Upper lobe of left lung (tissue), 4 donors: ENCODE results near the gene CTDP1.

Experiments
- POLR2AphosphoS5 ChIP-seq, 2 donors: sonication (generic); formaldehyde crosslinking; IDR thresholded peaks; one replicate each; pipeline ENCODE4 v1.5.1; 2017; ENCODE audit warnings: antibody characterized with exemption in 2 of 2
- TF ChIP-seq, protein P1 (sequence below), 6 experiments: fragments of 450-650 bp in 4 of 6; fragments of 200-600 bp in 2 of 6; sonication (generic) in 2 of 6; IDR thresholded peaks; one replicate each; pipeline ENCODE4 v1.5.1; 2016 to 2019; ENCODE audit warnings: antibody characterized with exemption in 6 of 6

DNA sequence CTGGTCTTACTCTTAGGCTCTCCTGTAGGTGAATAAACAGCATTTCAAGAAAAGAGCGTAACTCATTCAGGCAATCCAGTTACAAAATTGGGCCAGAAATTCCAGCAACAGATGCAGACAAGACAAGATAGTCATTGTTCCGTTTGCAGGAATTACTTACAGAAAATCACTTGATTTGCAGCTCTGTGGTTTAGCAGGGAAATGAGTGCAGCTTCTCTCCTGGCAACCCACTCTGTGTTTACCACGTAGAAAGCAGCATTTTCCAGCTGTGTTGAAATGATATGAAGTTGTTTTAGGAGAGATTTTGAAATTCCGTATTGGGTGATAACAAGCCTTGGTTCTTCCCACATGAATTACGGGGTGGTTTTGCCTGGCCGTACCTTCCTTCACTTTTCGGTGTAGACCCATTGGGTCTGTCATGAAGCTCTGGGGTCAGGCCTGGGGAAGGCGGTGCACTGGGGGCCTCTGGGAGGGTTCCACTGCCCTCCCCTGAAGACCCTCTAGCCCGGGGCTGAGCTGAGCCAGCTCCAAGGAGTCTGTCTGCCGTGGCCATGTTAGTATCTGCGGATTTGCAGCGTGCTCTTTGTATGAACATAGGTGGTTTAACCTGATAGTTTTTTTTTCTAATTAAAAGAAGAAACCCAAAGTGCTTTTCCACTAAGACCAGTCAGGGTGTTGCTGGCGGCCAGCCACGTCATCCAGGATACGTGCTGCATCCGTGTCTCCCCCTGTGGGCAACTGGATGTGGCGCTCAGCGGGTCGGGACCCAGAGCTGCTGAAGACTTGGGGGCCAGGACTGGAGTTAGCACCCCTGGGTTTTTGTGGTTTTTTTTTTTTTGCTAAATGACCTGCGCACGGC lies 59.2 kb downstream of the CTDP1 start:
- TF ChIP-seq, protein P1, sequence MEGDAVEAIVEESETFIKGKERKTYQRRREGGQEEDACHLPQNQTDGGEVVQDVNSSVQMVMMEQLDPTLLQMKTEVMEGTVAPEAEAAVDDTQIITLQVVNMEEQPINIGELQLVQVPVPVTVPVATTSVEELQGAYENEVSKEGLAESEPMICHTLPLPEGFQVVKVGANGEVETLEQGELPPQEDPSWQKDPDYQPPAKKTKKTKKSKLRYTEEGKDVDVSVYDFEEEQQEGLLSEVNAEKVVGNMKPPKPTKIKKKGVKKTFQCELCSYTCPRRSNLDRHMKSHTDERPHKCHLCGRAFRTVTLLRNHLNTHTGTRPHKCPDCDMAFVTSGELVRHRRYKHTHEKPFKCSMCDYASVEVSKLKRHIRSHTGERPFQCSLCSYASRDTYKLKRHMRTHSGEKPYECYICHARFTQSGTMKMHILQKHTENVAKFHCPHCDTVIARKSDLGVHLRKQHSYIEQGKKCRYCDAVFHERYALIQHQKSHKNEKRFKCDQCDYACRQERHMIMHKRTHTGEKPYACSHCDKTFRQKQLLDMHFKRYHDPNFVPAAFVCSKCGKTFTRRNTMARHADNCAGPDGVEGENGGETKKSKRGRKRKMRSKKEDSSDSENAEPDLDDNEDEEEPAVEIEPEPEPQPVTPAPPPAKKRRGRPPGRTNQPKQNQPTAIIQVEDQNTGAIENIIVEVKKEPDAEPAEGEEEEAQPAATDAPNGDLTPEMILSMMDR (IDR thresholded peaks at IDR 0.05), result no peak
- TF ChIP-seq POLR2AphosphoS5 (IDR thresholded peaks at IDR 0.05), result peak in 1 of 2 donors; percentile 7
